Upper lobe of left lung (tissue), 6 donors: ENCODE results near the gene SNAI3. TPM values are rescaled to one million over a fixed set of nuclear protein-coding genes. Genes with fewer than 3 reads are reported as not detected.

Experiments
- ATAC-seq, 2 donors: fragments of 200-7000 bp; cut with Tn5 transposase; one replicate each; pipeline ENCODE4 v1.9.1; 2022; ENCODE audit warnings: mild to moderate bottlenecking in 2 of 2, moderate library complexity in 2 of 2; ENCODE audit not compliant: low FRiP score in 2 of 2
- DNase-seq, 2 donors: peaks; one replicate each; pipeline ENCODE4 v3.0.0-alpha.2; 2019 to 2020
- H3K27ac ChIP-seq, 4 donors: fragments of 200-600 bp; sonication (generic); one replicate each; pipeline ENCODE4 v1.5.1; 2016 to 2019
- H3K27me3 ChIP-seq, 4 donors: fragments of 200-600 bp; sonication (generic); one replicate each; pipeline ENCODE4 v1.5.1; 2017 to 2019
- H3K36me3 ChIP-seq, 4 donors: fragments of 200-600 bp; sonication (generic); one replicate each; pipeline ENCODE4 v1.5.1; 2016 to 2019
- H3K4me1 ChIP-seq, 4 donors: fragments of 200-600 bp; sonication (generic); one replicate each; pipeline ENCODE4 v1.5.1; 2018 to 2019
- H3K4me3 ChIP-seq, 4 donors: fragments of 200-600 bp; sonication (generic); one replicate each; pipeline ENCODE4 v1.5.1; 2017 to 2019; ENCODE audit warnings: mild to moderate bottlenecking in 2 of 4, moderate library complexity in 1 of 4
- H3K9me3 ChIP-seq, 4 donors: fragments of 200-600 bp; sonication (generic); one replicate each; pipeline ENCODE4 v1.5.1; 2018 to 2019
- EP300 ChIP-seq, 4 donors: sonication (generic); formaldehyde crosslinking; IDR thresholded peaks; one replicate each; pipeline ENCODE4 v1.5.1; 2017; ENCODE audit warnings: antibody characterized with exemption in 4 of 4, control low read depth in 2 of 4
- POLR2A ChIP-seq, 4 donors: fragments of 450-650 bp; IDR thresholded peaks; one replicate each; pipeline ENCODE4 v1.5.1; 2016 to 2017; ENCODE audit warnings: antibody characterized with exemption in 4 of 4, mild to moderate bottlenecking in 2 of 4
- POLR2AphosphoS5 ChIP-seq, 2 donors: sonication (generic); formaldehyde crosslinking; IDR thresholded peaks; one replicate each; pipeline ENCODE4 v1.5.1; 2017; ENCODE audit warnings: antibody characterized with exemption in 2 of 2
- WGBS, 2 donors: methylation state at CpG; one replicate each; pipeline ENCODE4 v1.1.5; 2017 to 2018; 5-methylcytosine and 5-hydroxymethylcytosine counted together
- total RNA-seq, 6 donors: library from RNA; depleted of rRNA in 4 of 6; stranded (reverse); fragments of >200 nt in 4 of 6; gene quantifications; one replicate each; pipeline versions ENCODE4 v1.1.0 to v1.2.1, GENCODE V29; 2016 to 2021
- TF ChIP-seq, protein P1 (sequence below), 6 experiments: fragments of 450-650 bp in 4 of 6; fragments of 200-600 bp in 2 of 6; sonication (generic) in 2 of 6; IDR thresholded peaks; one replicate each; pipeline ENCODE4 v1.5.1; 2016 to 2019; ENCODE audit warnings: antibody characterized with exemption in 6 of 6
- donor health status: DM: no; HTN: no; CAD: no; lungs with moderate emphysema.
- donor health status: DM: no; HTN: yes; CAD: no; lungs with severe emphysema.

Gene SNAI3
- total RNA-seq, 6 donors from 2014 or later, result 0.78 to 8.1 (median 7.0) TPM; not detected in 1

GRCh38 chr16:88693420-88694177 lies 7.3 kb upstream of the SNAI3 start:
- H3K4me1 ChIP-seq, result peaks cover 0 to 38% (median 7%) of the 10 kb centered on the region in 4 donors
- no peaks in the 10 kb centered on the region for H3K27me3 ChIP-seq
- TF ChIP-seq POLR2A (IDR thresholded peaks at IDR 0.05) (no peak), POLR2AphosphoS5 (IDR thresholded peaks at IDR 0.05) (no peak), EP300 (IDR thresholded peaks at IDR 0.05) (no peak)
- TF ChIP-seq, protein P1, sequence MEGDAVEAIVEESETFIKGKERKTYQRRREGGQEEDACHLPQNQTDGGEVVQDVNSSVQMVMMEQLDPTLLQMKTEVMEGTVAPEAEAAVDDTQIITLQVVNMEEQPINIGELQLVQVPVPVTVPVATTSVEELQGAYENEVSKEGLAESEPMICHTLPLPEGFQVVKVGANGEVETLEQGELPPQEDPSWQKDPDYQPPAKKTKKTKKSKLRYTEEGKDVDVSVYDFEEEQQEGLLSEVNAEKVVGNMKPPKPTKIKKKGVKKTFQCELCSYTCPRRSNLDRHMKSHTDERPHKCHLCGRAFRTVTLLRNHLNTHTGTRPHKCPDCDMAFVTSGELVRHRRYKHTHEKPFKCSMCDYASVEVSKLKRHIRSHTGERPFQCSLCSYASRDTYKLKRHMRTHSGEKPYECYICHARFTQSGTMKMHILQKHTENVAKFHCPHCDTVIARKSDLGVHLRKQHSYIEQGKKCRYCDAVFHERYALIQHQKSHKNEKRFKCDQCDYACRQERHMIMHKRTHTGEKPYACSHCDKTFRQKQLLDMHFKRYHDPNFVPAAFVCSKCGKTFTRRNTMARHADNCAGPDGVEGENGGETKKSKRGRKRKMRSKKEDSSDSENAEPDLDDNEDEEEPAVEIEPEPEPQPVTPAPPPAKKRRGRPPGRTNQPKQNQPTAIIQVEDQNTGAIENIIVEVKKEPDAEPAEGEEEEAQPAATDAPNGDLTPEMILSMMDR (IDR thresholded peaks at IDR 0.05), result no peak
- WGBS, 2 donors, result 82 to 94% methylated on average over 12 to 23 of the region's 39 CpGs
- no peak overlapping the region for H3K4me3 ChIP-seq
- no peaks in the 10 kb centered on the region for H3K9me3 ChIP-seq
- peaks cover 12 to 28% (median 24%) of the 10 kb centered on the region in 4 donors for H3K36me3 ChIP-seq
- DNase-seq (peak in 1 of 2 donors; percentile 74), ATAC-seq (no peak)
- H3K27ac ChIP-seq, result no peak overlapping the region

- Histone ChIP-seq H3K4me3 (no peak overlapping the region), H3K9me3 (no peaks in the 10 kb centered on the region), H3K36me3 (peaks cover 6 to 21% (median 17%) of the 10 kb centered on the region in 4 donors), H3K27me3 (no peaks in the 10 kb centered on the region), H3K4me1 (peaks cover 0 to 30% (median 5%) of the 10 kb centered on the region in 4 donors), H3K27ac (no peak overlapping the region)
- DNase-seq (no peak), ATAC-seq (no peak)
- TF ChIP-seq POLR2AphosphoS5 (IDR thresholded peaks at IDR 0.05), result no peak
- TF ChIP-seq, protein P1 (IDR thresholded peaks at IDR 0.05), result no peak
- no peak for TF ChIP-seq EP300 (IDR thresholded peaks at IDR 0.05)
- TF ChIP-seq POLR2A (IDR thresholded peaks at IDR 0.05), result no peak
- 80 to 82% methylated on average over 9 to 10 of the region's 10 CpGs for WGBS, 2 donors
These were observed 6.6 kb upstream of the SNAI3 start for GRCh38 chr16:88692861-88693260.

DNA sequence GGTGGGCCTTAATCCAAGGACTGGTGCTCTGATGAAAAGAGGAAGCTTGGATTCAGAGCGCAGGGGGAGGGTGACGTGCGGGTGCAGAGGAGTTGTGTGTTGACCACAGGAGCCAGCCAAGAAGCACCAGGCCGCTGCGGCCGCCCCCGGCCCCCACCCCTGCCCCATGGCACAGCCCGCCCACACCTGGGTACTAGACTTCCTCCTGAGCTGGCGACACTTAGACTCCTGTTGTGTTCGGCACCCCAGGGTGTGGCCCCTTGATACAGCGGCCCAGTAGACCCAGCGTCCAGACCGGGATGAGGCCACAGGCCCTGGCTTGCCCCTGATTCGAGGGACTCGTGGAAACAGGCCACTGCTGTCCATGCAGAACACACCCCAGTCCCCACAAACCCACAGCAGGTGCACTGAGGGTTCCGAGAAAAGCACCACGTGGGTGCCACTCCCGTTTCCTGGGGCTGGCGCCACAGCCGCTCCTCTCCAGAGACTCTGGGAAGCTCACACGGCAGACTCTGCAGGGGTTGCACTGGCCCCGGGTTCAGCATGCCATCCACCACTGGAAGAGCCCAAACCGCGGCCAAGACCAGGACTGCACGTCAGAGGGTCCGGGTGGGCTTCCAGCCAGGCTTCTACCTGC lies 5.7 kb upstream of the SNAI3 start:
- no peak for TF ChIP-seq POLR2A (IDR thresholded peaks at IDR 0.05)
- no peak for TF ChIP-seq EP300 (IDR thresholded peaks at IDR 0.05)
- TF ChIP-seq, protein P1 (IDR thresholded peaks at IDR 0.05), result no peak
- TF ChIP-seq POLR2AphosphoS5 (IDR thresholded peaks at IDR 0.05), result no peak
- Histone ChIP-seq H3K4me3 (no peak overlapping the region), H3K9me3 (no peaks in the 10 kb centered on the region), H3K27me3 (no peaks in the 10 kb centered on the region), H3K4me1 (peaks cover under 1 to 23% (median 2%) of the 10 kb centered on the region in 4 donors), H3K27ac (peak overlapping the region in 2 of 4 donors; percentile 26 to 48), H3K36me3 (peaks cover 0 to 13% (median 9%) of the 10 kb centered on the region in 4 donors)
- WGBS, 2 donors, result 64% methylated on average over 10 to 25 of the region's 26 CpGs
- ATAC-seq, result peak; percentile 36 to 56
- DNase-seq, result peak; percentile 75 to 89

DNA sequence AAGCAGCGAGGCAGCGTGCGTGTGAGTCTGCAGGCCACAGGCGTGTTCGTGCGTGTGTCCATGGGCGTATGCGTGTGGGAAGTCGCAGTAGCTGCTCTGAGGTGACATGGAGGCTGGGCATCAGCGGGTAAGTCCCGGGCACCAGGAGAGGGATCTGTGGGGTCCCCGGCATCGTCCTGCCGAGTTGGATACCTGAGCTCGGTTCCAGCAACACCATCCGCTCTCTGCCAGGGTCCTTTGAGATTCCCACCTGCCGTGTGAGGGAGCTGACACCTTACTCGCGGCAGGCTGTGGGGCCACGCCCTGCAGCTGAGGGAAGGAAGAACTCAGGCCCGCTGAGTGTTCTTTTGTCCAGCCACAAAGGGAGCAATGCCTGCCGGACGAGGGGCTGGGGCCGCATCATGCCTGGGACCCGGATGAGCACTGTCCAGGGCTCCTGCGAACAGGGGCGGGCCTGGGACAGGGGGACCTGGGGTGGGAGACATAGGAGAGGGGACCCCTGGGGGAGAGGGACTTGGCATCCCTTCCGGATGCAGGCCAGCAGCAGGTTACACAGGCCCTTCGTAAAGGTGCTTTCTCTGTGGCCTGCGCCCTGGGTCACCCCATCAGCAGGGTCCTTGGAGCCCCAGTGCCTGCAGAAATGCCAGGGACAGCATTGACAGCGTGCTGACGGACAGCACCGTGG lies 5.0 kb upstream of the SNAI3 start:
- H3K27ac ChIP-seq, result peak overlapping the region in 1 of 4 donors; percentile 22
- no peaks in the 10 kb centered on the region for H3K9me3 ChIP-seq
- peak in 1 of 2 donors; percentile 70 for DNase-seq
- no peak overlapping the region for H3K4me3 ChIP-seq
- ATAC-seq, result no peak
- H3K27me3 ChIP-seq, result no peaks in the 10 kb centered on the region
- peaks cover 6 to 29% (median 9%) of the 10 kb centered on the region in 4 donors for H3K4me1 ChIP-seq
- WGBS, 2 donors, result 83 to 87% methylated on average over 16 to 33 of the region's 33 CpGs
- TF ChIP-seq POLR2A (IDR thresholded peaks at IDR 0.05) (no peak), POLR2AphosphoS5 (IDR thresholded peaks at IDR 0.05) (no peak), EP300 (IDR thresholded peaks at IDR 0.05) (no peak)
- TF ChIP-seq, protein P1 (IDR thresholded peaks at IDR 0.05), result no peak
- peaks cover 0 to 5% (median 2%) of the 10 kb centered on the region in 4 donors for H3K36me3 ChIP-seq
